RCC 7860 (cell line): ENCODE results near the gene NFRKB.

ENCODE experiments used
- DNase-seq: peaks from one replicate; pipeline ENCODE4 v3.0.0-alpha.2; 2015; ENCODE audit warnings: low spot score
- FAIRE-seq: peaks from 2 replicates; lab custom pipeline; 2012; peaks lifted over from hg19 to GRCh38; lab: Jason Lieb, UNC

Gene NFRKB

DNA sequence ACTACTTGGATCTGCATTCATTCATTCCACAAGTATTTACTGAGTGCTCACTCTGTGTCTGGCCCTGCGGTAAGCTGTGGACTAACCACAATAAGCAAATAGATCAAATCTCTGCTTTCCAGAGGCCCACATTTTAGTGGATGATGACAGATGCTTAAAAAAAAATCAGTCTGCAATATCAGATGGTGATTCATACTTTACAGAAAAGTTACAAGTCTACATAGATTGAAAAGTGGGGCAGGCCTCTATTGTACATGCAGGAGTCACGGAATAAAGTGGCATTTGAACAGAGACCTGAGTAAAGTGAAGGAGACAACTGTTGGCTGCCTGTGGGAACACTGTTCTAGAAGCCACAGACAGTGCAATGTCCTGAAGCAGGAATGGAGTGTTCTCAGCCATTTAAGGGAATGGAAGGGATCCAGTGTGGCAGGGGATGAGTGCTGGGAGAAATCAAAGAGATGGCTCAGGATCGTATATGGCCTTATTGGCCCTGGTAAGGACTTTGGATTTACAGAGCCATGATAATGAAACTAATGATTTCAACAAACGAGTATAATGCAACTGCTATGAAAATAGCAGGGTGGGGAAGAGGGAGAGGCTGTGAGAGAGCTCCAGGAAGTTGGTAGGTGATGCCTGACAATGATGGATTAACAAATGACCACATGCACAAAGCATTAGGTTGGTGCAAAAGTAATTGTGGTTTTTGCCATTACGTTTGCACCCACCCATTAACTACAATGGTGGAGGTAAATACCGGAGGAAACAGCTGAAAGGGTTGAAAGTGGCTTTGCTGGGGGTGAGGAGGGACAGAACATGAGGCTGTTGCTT is 48.7 kb downstream of the NFRKB start:
- DNase-seq: peak; percentile 90
- peak; percentile 96 for FAIRE-seq
